Measurements from ENCODE around the gene DCAF8.

The DCAF8 gene

DNA sequence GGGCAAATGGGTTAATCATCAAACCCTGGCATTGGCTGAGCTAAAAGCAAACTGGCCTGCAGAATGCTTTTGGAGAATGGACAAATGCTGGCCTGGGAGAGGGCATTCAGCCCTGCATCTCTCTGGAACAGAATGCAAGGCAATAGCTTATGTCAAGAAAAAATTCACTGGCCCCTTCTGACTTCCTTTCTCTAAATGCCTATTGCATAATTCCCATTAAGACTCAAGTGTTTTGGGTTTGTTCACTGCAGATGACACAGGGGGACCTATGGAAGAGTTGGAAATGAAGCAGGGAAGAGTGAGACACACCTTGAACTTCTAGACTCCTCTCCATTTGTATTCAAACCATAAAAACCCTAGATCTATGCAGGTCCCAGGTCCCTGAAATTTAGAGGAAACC, 41.3 kb downstream of the DCAF8 start:
- Histone ChIP-seq H3K4me3 (ENCODE audit: low read length) (no peak overlapping the region), H3K27ac (ENCODE audit: low read length) (no peak overlapping the region), H4K20me1 (ENCODE audit: insufficient read depth, low read length) (no peaks in the 10 kb centered on the region), H3K4me2 (ENCODE audit: low read length) (no peak overlapping the region), H3K27me3 (ENCODE audit: low read depth, low read length) (no peaks in the 10 kb centered on the region), H3K9ac (ENCODE audit: low read length) (no peak overlapping the region), H2AFZ (ENCODE audit: low read depth, low read length) (no peak overlapping the region), H3K36me3 (replicated peaks; ENCODE audit: low read depth, low read length) (peaks cover 86% of the 10 kb centered on the region), H3K4me1 (ENCODE audit: low read length) (no peaks in the 10 kb centered on the region), H3K79me2 (ENCODE audit: low read length) (no peaks in the 10 kb centered on the region), H3K9me3 (ENCODE audit: insufficient read depth, low read length) (no peaks in the 10 kb centered on the region)
- TF ChIP-seq, protein P1, sequence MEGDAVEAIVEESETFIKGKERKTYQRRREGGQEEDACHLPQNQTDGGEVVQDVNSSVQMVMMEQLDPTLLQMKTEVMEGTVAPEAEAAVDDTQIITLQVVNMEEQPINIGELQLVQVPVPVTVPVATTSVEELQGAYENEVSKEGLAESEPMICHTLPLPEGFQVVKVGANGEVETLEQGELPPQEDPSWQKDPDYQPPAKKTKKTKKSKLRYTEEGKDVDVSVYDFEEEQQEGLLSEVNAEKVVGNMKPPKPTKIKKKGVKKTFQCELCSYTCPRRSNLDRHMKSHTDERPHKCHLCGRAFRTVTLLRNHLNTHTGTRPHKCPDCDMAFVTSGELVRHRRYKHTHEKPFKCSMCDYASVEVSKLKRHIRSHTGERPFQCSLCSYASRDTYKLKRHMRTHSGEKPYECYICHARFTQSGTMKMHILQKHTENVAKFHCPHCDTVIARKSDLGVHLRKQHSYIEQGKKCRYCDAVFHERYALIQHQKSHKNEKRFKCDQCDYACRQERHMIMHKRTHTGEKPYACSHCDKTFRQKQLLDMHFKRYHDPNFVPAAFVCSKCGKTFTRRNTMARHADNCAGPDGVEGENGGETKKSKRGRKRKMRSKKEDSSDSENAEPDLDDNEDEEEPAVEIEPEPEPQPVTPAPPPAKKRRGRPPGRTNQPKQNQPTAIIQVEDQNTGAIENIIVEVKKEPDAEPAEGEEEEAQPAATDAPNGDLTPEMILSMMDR (IDR thresholded peaks at IDR 0.05; ENCODE audit: low read depth, low read length) = no peak
- no peak for TF ChIP-seq EZH2phosphoT487 (IDR thresholded peaks at IDR 0.05; ENCODE audit: low read depth)

DNA sequence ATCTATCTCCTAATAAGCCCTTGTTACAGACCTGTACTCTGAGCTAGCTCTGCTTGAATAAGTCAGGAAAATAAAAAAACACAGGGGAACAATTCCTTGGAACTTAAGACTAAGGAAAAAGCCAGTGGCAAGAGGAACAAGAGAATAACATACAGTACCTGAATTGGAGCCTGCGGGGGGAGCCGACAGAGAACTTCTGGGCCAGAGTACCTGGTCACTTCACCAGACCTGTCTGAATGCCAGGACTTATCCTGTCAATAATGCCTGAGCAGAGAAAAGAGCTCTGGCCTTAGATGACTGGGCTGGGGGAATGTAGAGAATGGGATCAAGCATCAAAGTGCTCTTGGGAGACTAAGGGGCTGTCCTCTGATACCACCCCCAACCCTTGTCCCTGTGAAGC, 42.0 kb downstream of the DCAF8 start:
- Histone ChIP-seq H3K27ac (ENCODE audit: low read length) (no peak overlapping the region), H3K4me1 (ENCODE audit: low read length) (no peaks in the 10 kb centered on the region), H3K4me2 (ENCODE audit: low read length) (no peak overlapping the region), H3K36me3 (replicated peaks; ENCODE audit: low read depth, low read length) (peaks cover 87% of the 10 kb centered on the region), H3K9me3 (ENCODE audit: insufficient read depth, low read length) (no peaks in the 10 kb centered on the region), H4K20me1 (ENCODE audit: insufficient read depth, low read length) (no peaks in the 10 kb centered on the region), H3K79me2 (ENCODE audit: low read length) (no peaks in the 10 kb centered on the region), H3K4me3 (ENCODE audit: low read length) (no peak overlapping the region), H3K27me3 (ENCODE audit: low read depth, low read length) (no peaks in the 10 kb centered on the region), H3K9ac (ENCODE audit: low read length) (no peak overlapping the region), H2AFZ (ENCODE audit: low read depth, low read length) (no peak overlapping the region)
- TF ChIP-seq, protein P1 (IDR thresholded peaks at IDR 0.05; ENCODE audit: low read depth, low read length) = no peak
- TF ChIP-seq EZH2phosphoT487 (IDR thresholded peaks at IDR 0.05; ENCODE audit: low read depth) = no peak

DNA sequence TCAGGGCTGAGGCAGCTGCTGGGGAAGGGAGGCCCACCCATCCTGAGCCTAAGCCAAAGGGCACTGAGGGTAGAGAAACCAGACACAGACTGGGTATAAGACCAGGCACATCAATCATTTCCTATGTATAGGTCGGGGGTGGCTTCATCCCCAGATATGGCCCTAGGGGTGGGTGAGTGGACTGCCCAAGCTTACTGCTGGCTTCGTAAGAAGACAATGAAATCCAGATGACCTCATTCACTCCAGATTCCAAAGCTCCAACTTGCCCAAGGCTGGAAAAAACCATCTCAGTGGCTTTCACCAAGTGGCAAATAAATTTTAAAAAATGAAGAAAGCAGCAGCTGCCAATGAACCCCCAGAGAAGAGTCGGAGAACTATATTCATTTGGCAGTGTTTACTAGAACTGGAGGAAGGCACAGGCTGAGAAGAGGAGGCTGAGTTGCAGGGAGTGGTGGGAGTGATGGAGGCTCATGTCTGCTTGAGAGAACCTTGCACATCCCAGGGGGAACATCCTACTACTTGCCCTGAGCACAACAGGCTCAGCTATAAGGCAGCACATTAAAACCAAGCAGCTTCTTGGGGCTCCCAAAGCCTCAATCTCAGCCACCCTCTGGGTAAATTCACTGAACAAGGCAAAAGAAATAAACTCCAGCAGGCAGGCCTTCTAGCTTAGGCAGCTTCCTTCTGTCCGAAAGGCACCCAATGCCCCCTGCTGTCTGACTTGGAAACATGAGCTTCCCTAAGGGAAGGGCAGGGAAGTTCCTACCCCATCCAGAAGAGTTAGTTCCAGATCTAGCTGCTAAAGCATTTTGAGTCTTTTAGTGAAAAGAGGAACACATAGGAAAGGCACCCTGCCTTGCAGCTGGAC, 43.1 kb downstream of the DCAF8 start:
- no peaks in the 10 kb centered on the region for H3K4me1 ChIP-seq (ENCODE audit: low read length)
- H2AFZ ChIP-seq (ENCODE audit: low read depth, low read length) = no peak overlapping the region
- H3K4me2 ChIP-seq (ENCODE audit: low read length) = no peak overlapping the region
- no peaks in the 10 kb centered on the region for H3K9me3 ChIP-seq (ENCODE audit: insufficient read depth, low read length)
- peaks cover 87% of the 10 kb centered on the region for H3K36me3 ChIP-seq (replicated peaks; ENCODE audit: low read depth, low read length)
- H3K9ac ChIP-seq (ENCODE audit: low read length) = no peak overlapping the region
- H3K27ac ChIP-seq (ENCODE audit: low read length) = no peak overlapping the region
- no peak overlapping the region for H3K4me3 ChIP-seq (ENCODE audit: low read length)
- H4K20me1 ChIP-seq (ENCODE audit: insufficient read depth, low read length) = no peaks in the 10 kb centered on the region; the same call in 1 of the 2 replicates
- no peaks in the 10 kb centered on the region for H3K79me2 ChIP-seq (ENCODE audit: low read length)
- no peak for TF ChIP-seq EZH2phosphoT487 (IDR thresholded peaks at IDR 0.05; ENCODE audit: low read depth)
- TF ChIP-seq, protein P1 (IDR thresholded peaks at IDR 0.05; ENCODE audit: low read depth, low read length) = peak; percentile 49
- no peaks in the 10 kb centered on the region for H3K27me3 ChIP-seq (ENCODE audit: low read depth, low read length)

DNA sequence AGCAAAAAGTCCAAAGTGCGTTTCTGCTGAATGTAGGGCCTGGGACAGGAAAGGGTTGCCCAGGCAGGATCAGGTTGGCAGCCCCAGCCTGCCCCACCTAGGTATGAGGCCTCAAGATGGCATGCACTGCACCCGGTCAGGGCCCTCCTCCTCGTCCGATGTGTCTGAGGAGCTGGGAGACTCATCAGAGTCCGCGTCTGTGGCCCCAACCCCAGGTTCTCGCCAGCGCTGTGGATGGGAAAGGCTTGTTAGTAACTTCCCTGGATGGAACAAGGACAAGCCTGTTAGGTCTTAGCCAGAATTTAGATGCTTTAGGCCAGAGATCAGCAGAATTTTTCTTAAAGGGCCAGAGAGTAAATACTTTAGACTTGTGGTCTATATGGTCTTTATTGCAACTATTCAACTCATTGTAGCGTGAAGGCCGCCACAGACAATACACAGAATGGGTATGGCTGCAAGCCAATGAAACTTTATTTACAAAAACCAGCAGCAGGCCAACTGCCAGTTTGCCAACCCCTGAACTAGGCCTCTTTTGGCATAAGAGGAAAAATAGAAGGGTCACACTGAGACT, 44.8 kb downstream of the DCAF8 start:
- TF ChIP-seq, protein P1 (IDR thresholded peaks at IDR 0.05; ENCODE audit: low read depth, low read length) = no peak
- no peak for TF ChIP-seq EZH2phosphoT487 (IDR thresholded peaks at IDR 0.05; ENCODE audit: low read depth)
- peaks cover 3% of the 10 kb centered on the region; the same call in 1 of the 2 replicates for H3K79me2 ChIP-seq (ENCODE audit: low read length)
- H3K9ac ChIP-seq (ENCODE audit: low read length) = no peak overlapping the region
- H4K20me1 ChIP-seq (ENCODE audit: insufficient read depth, low read length) = no peaks in the 10 kb centered on the region; the same call in none of the 2 replicates
- H3K36me3 ChIP-seq (replicated peaks; ENCODE audit: low read depth, low read length) = peaks cover 88% of the 10 kb centered on the region
- H3K4me3 ChIP-seq (ENCODE audit: low read length) = no peak overlapping the region
- no peaks in the 10 kb centered on the region for H3K4me1 ChIP-seq (ENCODE audit: low read length)
- H3K4me2 ChIP-seq (ENCODE audit: low read length) = no peak overlapping the region
- H2AFZ ChIP-seq (ENCODE audit: low read depth, low read length) = no peak overlapping the region
- H3K27ac ChIP-seq (ENCODE audit: low read length) = no peak overlapping the region
- no peaks in the 10 kb centered on the region for H3K27me3 ChIP-seq (ENCODE audit: low read depth, low read length)
- H3K9me3 ChIP-seq (ENCODE audit: insufficient read depth, low read length) = no peaks in the 10 kb centered on the region
